A549 (cell line): ENCODE measurements around the gene CDK5RAP2.

ENCODE experiments used
- CTCF ChIP-seq: fragments of >200 bp; sonication (Bioruptor Twin); formaldehyde crosslinking; IDR thresholded peaks from 3 replicates; pipeline ENCODE4 v1.5.1; 2016
- EHMT2 ChIP-seq: fragments of 200-600 bp; sonication (generic); IDR thresholded peaks from 2 replicates; pipeline ENCODE4 v1.6.1; 2016; ENCODE audit warnings: antibody characterized with exemption, low read depth, mild to moderate bottlenecking, moderate library complexity
- FOSL2 ChIP-seq, 2 experiments: fragments of 450-650 bp in 1 of 2; fragments of >200 bp in 1 of 2; sonication (Bioruptor Twin) in 1 of 2; formaldehyde crosslinking; IDR thresholded peaks; 2 replicates each; pipeline versions ENCODE4 v1.5.0 to v1.6.1; 2016 to 2020; ENCODE audit warnings: mild to moderate bottlenecking in 1 of 2, moderate library complexity in 1 of 2
- MAZ ChIP-seq: fragments of 150-350 bp; IDR thresholded peaks from 2 replicates; pipeline ENCODE4 v1.6.1; 2014; ENCODE audit warnings: antibody characterized with exemption, low read depth, low read length, borderline replicate concordance

- no peak for TF ChIP-seq FOSL2 (IDR thresholded peaks at IDR 0.05)
- TF ChIP-seq FOSL2 (CRISPR knock-in tag; IDR thresholded peaks at IDR 0.05): no peak
- no peak for TF ChIP-seq EHMT2
- TF ChIP-seq MAZ: no peak
- TF ChIP-seq CTCF: no peak
These were observed 219.9 kb downstream of the CDK5RAP2 start for GRCh38 chr9:120360046-120360445.
